ENCODE results near the gene SPIRE2.

DNA sequence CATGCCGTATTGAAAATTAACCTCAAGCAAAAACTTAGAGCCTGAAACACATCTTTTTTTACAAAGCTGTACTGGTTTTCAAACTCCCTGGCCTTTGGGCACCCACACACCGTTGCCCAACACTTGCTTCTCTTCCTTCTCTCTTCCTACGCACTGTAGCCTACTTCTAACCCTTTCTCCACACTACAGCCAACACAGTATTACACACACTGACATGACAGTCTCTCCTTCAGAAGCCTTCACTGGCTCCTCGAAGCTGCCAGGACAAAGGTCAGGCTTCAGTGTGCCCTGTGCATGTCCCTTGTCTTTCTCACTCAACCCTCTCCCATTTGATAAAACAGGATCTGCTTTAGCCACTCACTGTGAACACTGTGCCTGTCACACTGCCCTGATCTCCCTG, 19.8 kb upstream of the SPIRE2 start:
- TF ChIP-seq POLR2AphosphoS5 (IDR thresholded peaks at IDR 0.05): no peak
- TF ChIP-seq, protein P1, sequence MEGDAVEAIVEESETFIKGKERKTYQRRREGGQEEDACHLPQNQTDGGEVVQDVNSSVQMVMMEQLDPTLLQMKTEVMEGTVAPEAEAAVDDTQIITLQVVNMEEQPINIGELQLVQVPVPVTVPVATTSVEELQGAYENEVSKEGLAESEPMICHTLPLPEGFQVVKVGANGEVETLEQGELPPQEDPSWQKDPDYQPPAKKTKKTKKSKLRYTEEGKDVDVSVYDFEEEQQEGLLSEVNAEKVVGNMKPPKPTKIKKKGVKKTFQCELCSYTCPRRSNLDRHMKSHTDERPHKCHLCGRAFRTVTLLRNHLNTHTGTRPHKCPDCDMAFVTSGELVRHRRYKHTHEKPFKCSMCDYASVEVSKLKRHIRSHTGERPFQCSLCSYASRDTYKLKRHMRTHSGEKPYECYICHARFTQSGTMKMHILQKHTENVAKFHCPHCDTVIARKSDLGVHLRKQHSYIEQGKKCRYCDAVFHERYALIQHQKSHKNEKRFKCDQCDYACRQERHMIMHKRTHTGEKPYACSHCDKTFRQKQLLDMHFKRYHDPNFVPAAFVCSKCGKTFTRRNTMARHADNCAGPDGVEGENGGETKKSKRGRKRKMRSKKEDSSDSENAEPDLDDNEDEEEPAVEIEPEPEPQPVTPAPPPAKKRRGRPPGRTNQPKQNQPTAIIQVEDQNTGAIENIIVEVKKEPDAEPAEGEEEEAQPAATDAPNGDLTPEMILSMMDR (IDR thresholded peaks at IDR 0.05): no peak

Data from sigmoid colon (tissue), 4 donors.